HG03354 (cell line): ENCODE results near the gene PARD3B.

Source experiments
- ATAC-seq: cut with Tn5 transposase; IDR thresholded peaks from one replicate; pipeline ENCODE4 v1.9.1; 2021; ENCODE audit warnings: mild to moderate bottlenecking; ENCODE audit not compliant: unreplicated experiment, poor library complexity, severe bottlenecking

PARD3B gene

DNA sequence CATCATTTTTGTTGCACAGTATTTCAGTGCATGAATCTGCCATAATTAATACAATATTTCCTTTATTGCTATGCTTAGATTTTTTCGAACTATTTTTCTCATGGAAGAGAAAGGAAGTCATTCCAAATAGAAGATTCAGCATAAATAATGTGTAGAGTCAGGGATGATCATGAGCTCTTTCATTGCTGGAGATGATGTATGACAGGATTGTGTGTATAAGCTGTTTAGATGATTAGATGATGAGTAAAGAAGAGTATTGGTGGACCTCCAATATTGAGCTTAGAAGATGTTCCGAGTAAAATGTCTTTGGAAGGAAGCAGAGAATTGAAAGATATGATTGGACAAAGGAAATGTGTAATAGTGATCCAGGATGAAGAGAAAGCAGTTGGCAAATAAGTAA is 364.5 kb downstream of the PARD3B start:
- ATAC-seq: no peak

DNA sequence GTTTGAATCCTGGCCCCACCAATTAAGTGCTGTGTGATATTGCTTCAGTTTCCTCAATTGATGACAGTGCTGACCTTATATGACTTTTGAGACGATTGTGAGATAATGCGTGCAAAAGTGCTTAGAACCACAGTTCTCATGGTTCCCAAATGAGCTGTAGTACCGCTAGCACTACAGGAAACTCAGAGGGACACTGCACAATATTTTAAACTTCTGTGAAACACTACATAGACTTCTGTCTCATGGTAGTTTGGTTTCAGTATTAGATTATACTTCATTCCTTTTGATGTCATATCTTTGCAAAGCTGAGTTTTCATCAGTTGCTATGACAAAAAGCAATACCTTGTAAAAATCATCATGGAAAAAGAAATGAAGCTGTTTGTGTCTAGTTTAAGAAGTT is 368.0 kb downstream of the PARD3B start:
- ATAC-seq: no peak

DNA sequence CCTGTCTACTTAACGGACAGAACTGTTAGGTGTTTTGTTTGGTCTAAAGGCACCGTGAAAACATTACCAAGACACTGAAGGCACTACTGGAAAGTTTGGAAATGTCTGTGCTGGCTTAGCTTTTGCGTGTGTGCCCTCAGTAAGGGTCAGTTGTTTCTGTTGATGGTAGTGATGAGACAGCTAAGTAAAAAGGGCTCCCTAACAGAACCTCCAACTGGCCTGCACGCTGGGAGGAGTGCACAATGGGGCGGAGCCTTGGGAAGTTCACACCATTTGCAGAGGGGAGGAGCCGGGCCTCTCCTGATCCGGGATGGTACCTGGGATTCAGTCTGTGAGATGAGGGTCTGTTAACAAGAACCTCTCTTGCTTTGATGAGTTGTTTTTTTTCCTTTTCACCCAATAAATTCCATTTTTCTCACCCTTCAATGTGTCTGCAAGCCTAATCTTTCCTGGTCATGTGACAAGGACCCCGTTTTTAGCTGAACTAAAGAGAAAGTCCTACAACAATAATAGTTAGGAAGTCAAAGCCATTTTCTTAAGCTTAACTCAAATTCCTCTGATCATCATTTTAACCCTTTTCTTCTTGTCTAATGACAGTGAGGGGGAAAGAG is 368.7 kb downstream of the PARD3B start:
- no peak for ATAC-seq

DNA sequence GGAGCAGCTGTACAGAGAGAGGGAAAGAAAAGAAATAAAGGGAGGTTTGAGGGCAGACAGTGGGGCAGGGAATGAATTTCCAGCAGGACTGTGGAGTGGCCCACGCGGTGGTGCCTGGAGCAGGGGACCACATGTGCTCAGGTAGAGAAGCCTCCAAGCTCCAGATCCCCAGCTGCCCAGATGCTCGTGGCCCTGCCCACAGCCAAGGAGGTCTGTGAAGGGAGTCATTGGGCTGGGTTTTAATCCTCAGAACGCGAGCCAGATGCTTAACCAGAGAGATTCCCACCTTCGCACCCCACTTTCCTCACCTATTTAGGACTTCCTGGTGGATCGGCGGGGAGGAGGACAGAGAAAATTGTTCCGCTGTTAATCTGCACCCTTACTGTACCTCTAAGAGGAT is 369.4 kb downstream of the PARD3B start:
- ATAC-seq: no peak

DNA sequence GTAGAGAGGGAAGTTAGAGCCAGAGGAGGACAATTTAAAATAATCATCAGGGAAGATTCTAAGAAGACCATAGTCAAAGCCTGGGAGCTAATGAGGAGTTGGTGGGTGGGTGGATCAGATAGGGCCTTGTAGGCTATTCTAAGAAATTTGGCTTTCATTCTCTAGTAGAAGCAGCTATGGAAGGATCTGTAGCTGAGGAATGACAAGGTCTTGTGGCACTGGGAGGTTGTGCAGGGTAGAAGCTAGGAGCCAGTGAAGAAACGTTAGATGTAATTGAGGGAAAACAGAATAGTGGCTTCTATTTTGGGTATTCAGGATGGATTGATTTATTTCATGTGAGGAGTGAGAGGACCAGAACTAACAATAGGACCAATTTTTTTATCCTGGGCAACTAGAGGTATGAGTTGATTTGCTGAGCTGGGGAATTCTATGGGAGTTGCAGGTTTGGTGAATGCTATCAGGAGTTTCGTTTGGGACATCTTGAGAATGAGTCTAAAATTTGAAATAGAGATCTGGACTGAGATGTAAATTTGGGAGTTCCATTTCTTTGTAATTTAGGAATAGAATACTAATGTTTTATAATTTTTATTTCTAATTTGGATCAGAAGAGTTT is 371.9 kb downstream of the PARD3B start:
- ATAC-seq: no peak

DNA sequence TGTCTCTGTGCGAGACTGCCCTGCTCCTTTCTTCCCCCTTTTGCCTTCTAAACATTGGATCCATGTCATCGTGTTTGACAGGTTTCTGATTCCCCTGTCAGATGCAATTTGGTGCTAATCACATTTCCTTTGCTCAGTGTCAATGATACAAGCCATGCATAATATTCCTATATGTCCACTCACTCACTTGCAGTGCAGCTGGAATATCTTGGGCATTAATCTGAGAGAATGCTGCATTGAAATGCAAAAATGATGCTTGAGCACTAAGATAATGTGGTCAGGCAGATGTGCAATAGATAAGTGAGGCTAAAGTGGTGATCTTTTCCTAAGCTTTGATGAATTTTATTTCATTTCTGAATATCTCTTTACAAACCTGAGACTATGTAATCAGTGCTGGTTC is 375.5 kb downstream of the PARD3B start:
- ATAC-seq: no peak

DNA sequence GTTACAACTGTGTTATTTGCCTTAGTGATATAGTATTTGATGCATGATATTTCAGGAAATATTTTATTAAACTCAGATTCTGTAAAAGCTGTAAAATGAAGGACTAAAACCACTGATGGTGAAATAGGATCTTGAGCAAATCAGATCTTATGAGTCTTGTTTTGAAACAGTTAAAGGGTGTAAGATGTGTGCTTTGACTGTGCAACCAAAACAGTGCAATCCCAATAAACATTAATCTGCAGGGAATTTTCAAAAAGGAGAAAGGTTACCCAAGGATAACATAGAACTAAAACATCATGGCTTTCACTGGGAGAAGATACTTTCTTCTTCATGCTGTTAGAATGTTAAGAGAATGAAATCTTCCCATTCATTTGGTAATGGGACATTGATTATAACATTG is 378.7 kb downstream of the PARD3B start:
- ATAC-seq: no peak

DNA sequence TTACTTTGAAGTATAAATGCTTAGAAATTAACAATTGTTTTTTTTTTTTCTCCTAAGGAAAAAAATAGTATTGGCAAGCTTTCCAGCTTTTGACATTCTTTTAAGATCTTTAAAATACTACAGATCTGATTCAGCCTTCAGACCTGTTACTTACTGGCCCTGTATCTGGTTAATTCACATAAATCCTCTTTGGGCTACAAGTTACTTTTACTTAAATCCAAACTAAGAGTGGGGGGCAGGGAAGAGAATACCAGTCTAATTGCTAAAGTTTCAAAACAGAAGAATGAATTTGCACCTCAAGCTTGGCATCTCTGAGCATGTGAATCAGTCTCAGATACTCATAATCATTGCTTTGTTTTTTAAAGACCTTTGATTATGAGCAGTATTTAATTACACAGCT is 386.3 kb downstream of the PARD3B start:
- ATAC-seq: no peak

DNA sequence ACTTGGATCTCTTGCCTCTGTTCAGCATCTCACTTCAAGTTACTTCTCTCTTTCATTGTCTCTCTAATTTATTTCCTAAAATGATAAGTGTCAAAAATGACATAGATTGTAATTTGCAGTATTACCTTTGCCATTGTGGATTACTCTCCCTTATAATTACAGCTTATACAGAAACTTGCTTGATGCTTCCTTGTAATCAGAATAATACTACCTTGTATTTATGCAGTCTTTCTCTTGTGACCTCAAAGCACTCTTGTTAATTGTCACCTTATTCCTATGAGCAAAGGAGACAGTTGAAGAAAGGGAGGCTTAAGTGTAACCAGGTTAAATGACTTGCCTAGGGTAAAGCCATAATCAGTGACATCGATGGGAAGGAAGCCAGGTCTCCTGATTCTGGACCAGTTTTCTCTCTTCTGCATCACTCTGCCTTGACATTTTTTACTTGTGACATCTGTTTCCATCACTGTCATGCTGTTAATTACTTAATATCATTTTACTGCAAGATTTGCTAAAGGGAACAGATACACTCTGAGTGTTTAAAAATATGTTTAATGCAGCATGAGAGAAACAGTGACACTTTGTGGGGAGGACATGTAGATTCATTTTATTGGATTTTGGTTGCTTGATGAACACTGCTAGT is 388.6 kb downstream of the PARD3B start:
- ATAC-seq: no peak

DNA sequence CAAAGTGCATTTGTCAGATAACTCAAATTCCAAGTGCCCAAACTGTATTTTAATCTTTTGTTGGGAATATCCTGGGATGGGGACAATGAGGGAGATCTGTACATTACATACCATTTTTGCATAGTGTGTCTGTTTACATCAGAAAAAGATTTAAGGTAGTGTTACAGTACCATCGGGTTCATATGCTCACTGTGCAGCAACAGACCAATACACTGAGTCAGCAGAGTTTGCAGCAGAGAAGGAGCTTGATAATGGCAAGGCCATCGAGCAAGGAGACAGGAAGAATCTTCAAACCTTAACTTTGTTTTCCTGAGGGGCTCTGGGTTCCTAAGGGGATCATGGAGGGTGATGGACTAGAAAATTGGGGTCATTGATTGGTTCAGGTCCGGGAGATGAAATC is 399.7 kb downstream of the PARD3B start:
- ATAC-seq: no peak

DNA sequence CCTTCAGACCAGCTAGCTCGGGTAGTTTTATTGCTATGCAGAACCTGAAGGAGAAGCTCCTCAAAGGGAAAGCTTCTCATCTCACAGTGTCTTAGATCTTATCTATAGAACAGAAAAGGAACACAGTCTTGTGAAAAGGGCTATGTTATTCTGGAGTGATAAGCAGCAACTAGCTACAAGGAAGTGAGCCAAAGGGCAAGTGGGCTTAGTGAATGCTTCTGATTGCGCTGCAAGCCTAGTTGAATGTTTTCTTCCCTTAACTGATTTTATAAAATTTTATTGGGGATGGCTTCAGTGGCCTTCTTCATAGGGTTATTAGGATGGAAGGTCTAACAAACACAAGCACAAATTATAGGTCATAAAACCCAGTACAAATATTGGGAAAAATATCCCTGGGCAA is 400.1 kb downstream of the PARD3B start:
- ATAC-seq: no peak

DNA sequence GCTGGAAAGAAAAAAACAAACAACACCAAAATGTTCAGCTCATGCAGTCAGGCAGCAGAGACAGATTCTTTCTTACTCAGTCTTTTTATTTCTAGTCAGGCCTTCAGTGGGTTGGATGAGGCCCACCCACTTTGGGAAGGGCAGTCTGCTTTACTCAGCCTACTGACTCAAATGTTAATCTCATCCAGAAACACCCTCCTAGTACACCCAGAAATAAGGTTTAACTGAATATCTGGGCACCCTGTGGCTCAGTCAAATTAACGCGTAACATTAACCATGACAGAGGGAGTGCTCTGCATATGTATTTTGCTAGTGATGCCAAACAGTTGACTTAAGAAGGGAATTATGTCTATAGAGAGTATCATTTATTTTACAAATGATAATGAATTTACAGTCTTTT is 401.6 kb downstream of the PARD3B start:
- ATAC-seq: no peak

DNA sequence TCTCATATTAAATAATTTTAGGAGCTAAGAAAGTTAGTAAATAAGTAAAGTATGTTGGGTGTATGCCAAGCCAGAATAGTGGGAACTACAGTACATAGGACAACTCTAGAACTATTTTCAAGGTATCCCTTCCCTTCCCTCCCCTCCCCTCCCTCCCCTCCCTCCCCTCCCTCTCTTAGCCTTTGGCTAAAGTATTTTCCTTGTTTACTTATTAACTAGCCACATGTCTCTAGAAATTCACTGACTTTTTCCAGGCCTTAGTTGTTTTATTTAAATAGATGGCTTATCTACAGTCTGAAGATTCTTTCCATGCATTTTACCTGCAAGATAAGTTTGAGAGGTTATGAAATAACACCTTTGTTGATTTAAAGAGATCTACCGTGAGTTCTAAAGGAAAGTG is 402.1 kb downstream of the PARD3B start:
- no peak for ATAC-seq

DNA sequence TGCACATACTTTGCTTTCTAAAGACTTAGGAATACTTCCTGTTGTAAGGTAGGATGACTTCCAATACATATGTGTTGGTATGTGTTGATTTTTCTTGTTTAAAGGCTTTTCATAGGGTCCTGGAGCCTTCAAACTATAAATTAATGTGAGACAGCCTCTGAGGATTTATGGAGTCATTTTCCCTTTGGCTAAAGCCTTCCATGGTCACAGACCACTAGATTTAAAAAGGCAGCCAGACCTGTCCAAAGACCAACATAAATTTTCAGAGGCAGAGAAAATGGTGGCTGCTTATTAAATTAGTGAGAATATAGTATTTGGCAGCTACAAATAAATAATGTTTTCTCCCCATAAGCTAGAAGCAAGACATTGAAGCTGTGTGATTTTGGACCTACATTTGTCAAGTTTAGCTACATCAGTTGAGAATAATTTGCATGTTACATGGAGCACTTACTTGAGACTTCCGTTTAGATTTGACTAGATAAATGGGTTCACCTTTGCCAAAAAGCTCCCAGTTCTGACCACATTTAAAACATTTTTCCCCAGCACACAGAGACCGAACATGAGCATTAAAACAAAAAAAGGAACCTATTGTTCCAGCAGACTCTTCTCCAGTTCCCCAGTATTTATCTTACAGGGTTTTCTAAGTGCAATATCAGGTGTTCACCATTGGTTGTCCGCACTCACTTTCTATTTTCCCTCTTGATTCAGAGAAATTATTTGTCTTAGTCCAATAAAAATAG is 402.9 kb downstream of the PARD3B start:
- ATAC-seq: no peak

DNA sequence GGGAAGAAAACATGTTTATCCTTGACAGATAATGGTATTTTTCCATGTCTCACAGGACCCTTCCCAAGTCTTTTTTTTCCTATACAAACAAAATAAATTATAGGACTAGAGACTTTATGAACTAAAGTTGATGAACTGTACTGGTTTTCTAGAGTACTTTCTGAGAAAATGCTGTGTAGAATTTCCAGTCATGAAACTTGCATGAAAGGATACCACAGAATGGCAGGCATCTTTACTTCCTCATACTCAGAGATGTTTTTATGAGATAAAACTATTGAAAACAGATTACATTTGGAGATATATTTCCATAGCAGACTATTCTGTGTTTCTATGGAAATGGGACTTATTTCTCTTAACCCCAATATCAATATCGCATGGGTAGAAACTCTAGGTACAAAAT is 403.5 kb downstream of the PARD3B start:
- ATAC-seq: no peak

DNA sequence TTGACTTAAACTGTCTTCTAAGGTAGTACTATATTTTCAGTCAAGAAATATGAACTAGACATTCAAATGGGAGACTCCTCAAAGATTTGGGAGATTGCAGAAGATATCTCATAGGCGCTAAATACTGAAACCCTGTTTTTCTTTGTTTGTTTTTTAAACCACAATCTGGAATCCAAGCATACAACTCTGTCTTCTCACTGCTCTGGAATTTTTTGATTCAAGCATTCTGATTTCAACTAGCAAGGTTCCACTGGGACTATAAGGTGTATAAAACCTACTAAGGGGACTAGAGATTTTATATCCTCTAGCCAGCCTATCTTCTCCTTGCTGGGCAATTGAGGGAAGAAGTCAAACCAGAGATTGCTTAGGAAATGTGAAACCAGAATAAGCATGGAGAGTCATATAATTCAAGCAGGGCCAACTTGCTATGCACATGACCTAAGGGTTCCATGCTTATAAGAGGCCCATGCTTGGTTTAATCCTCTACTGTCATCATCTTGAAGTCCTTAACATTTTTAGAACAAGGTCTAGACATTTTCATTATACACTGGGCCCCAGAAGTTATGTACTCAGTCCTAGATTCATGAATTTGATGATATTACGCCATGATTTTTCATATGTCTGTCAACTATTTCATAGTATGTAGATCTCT is 405.5 kb downstream of the PARD3B start:
- no peak for ATAC-seq

DNA sequence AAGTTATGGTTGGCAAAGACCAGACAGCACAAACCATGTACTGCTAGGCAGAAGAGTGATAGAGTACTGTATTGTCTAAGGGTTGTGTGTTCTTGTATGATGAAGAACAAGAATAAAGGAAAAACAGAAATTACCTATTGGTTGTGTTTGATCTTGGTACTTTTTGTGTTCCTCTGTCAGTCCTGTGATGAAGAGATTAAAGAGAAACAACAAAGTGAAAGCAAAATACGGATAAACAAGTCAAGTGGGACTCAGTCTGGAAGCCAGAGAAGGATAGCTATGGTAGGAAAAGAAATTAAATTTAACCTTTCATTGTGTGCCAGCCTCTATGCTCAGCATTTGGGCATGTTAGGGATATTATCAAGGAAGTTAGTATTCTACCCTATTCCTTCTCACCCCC is 413.1 kb downstream of the PARD3B start:
- no peak for ATAC-seq

DNA sequence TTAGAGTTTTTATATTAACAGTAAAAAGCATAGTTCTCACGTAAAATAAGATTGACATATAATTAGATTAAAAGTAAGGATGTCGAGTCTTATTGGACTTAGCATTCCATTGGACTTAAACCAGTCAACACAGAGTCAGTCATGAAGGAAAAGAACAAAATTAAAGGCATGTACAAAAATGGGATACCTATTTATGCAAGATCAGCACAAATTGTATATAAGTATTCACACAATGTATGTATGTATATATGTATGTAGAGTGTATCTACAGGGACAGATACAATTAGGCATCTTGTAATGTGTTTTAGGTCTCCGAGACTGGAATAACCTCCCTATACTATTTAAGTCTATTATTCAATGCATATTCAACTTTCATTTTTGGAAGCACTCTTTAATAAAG is 419.1 kb downstream of the PARD3B start:
- ATAC-seq: no peak

DNA sequence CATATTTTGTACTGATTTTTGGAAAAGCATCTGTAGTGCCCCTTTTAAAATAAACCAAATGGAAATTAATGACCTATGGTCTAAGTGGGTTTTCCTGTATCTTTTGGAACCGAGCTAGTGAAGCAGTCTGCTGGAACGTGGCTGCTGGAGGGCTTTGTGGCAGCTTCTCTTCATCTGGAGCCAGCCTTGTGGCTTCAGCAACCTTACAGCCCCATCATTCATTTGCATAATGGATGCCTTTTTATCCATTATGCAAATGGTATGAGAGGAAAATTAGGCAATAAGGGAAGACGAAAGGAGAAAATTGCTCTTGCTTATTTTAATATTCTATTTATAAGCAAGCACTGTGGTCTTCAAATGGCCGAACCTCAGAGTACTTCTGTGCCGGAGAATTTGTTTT is 421.0 kb downstream of the PARD3B start:
- no peak for ATAC-seq

DNA sequence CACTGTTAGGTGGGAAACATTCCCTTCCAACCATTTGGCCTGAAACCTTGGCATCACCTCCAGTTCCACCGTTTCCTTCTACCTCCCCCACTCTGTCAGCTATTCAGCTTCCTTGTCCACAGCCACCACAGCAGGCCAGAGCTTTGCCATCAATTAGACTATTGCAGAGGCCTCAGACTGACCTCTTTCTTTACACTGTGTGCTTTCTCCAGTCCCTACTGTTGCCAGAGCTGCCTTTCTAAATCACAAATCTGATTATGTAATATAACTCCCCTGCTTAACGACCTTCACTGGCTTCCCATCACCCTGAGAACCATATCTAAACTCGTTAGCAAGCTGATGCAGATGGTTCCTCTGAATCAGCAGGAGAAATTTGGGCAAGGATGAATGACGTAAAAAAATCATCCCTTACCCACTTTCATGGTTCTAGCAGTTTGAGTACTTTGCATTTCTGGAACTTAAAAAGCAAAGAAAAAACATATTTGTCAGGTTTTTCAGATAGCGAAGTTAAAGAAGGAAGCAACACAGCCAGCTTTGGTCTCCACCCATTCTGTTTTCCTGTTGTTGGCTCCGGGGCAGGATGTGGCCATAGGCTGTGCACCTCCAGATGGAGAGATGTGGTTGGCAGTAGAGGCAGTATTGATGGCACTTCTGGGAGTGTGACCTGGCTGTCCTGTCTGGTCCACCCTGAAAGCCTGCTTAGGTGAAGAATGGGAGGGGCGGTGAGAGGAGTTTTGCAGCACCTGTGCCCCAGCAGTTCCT is 422.1 kb downstream of the PARD3B start:
- ATAC-seq: no peak
